ENCODE measurements around the gene CABP2. TPM values are rescaled to one million over a fixed set of nuclear protein-coding genes. Genes with fewer than 3 reads are reported as not detected.

Gene CABP2
- not detected for total RNA-seq

- TF ChIP-seq POLR2A (IDR thresholded peaks at IDR 0.05; ENCODE audit: low read depth) = no peak
- no peak for TF ChIP-seq POLR2AphosphoS5 (IDR thresholded peaks at IDR 0.05)
- no peak for TF ChIP-seq EP300 (IDR thresholded peaks at IDR 0.05)
- TF ChIP-seq CTCF (IDR thresholded peaks at IDR 0.05) = no peak
- H3K27me3 ChIP-seq = peaks cover 0 to 27% (median 0%) of the 10 kb centered on the region in 4 donors
- no peak for DNase-seq (ENCODE audit: extremely low spot score)
- no peak within 1 kb of the TSS for H3K4me3 ChIP-seq
- no peaks in the 10 kb centered on the region for H3K9me3 ChIP-seq
- WGBS = 93% methylated on average over 6 of the region's 23 CpGs
- H3K27ac ChIP-seq (replicated peaks in 1 of 4) = no peak within 1 kb of the TSS
- no peaks in the 10 kb centered on the region for H3K4me1 ChIP-seq
- intact Hi-C loops (cut with DNase I) = no loop called here
- no peaks in the 10 kb centered on the region for H3K36me3 ChIP-seq
Observed at GRCh38 chr11:67522844-67523555, at the start of gene CABP2. Gene CABP2 (minus strand): TSS chr11:67523446. CDS start chr11:67523326, 120 bp downstream.

- no peaks in the 10 kb centered on the region for H3K36me3 ChIP-seq
- no peak overlapping the region for H3K4me3 ChIP-seq
- peaks cover 0 to 40% (median 0%) of the 10 kb centered on the region in 4 donors for H3K27me3 ChIP-seq
- peak; percentile 65 to 82 (median 70) for TF ChIP-seq CTCF (IDR thresholded peaks at IDR 0.05)
- TF ChIP-seq POLR2A (IDR thresholded peaks at IDR 0.05; ENCODE audit: low read depth) = no peak
- no peak for TF ChIP-seq POLR2AphosphoS5 (IDR thresholded peaks at IDR 0.05)
- no peak for TF ChIP-seq EP300 (IDR thresholded peaks at IDR 0.05)
- H3K27ac ChIP-seq (replicated peaks in 1 of 4) = no peak overlapping the region
- 68% methylated on average over 21 of the region's 21 CpGs for WGBS
- H3K9me3 ChIP-seq = no peaks in the 10 kb centered on the region
- H3K4me1 ChIP-seq = peaks cover 0 to 3% (median 3%) of the 10 kb centered on the region in 4 donors
- intact Hi-C loops (cut with DNase I) = loop anchor here (5.0 kb wide), 2 partner anchors 34 to 84 kb away; partner anchors contain the start of gene NDUFV1
- DNase-seq (ENCODE audit: extremely low spot score) = no peak
Observed at GRCh38 chr11:67572747-67573419, 49.6 kb upstream of the CABP2 start.

GRCh38 chr11:67572305-67572704 lies 49.1 kb upstream of the CABP2 start:
- intact Hi-C loops (cut with DNase I) = loop anchor here (5.0 kb wide), 2 partner anchors 35 to 85 kb away; partner anchors contain the start of gene NDUFV1
- Histone ChIP-seq H3K4me1 (peaks cover 0 to 3% (median 3%) of the 10 kb centered on the region in 4 donors), H3K4me3 (no peak overlapping the region), H3K27ac (replicated peaks in 1 of 4) (no peak overlapping the region), H3K27me3 (peaks cover 0 to 34% (median 0%) of the 10 kb centered on the region in 4 donors), H3K36me3 (no peaks in the 10 kb centered on the region), H3K9me3 (no peaks in the 10 kb centered on the region)
- WGBS = 26% methylated on average over 5 of the region's 5 CpGs
- no peak for TF ChIP-seq CTCF (IDR thresholded peaks at IDR 0.05)
- no peak for TF ChIP-seq POLR2A (IDR thresholded peaks at IDR 0.05; ENCODE audit: low read depth)
- no peak for TF ChIP-seq EP300 (IDR thresholded peaks at IDR 0.05)
- no peak for DNase-seq (ENCODE audit: extremely low spot score)

- DNase-seq (ENCODE audit: extremely low spot score) = no peak
- Histone ChIP-seq H3K4me1 (peaks cover 0 to 3% (median 3%) of the 10 kb centered on the region in 4 donors), H3K4me3 (no peak overlapping the region), H3K27me3 (peaks cover 0 to 25% (median 0%) of the 10 kb centered on the region in 4 donors), H3K27ac (replicated peaks in 1 of 4) (no peak overlapping the region), H3K9me3 (no peaks in the 10 kb centered on the region), H3K36me3 (no peaks in the 10 kb centered on the region)
- intact Hi-C loops (cut with DNase I) = loop anchor here (5.0 kb wide), 2 partner anchors 36 to 86 kb away; partner anchors contain the start of gene NDUFV1
- TF ChIP-seq CTCF (IDR thresholded peaks at IDR 0.05) (no peak), EP300 (IDR thresholded peaks at IDR 0.05) (no peak), POLR2AphosphoS5 (IDR thresholded peaks at IDR 0.05) (no peak), POLR2A (IDR thresholded peaks at IDR 0.05; ENCODE audit: low read depth) (no peak)
- 54% methylated on average over 6 of the region's 6 CpGs for WGBS
Observed at GRCh38 chr11:67571443-67571842, 48.2 kb upstream of the CABP2 start.
